H1 (cell line): ENCODE data around the gene NAB1. TPM values are rescaled to one million over a fixed set of nuclear protein-coding genes. Genes with fewer than 3 reads are reported as not detected.

ENCODE experiments used
- CTCF ChIA-PET: fragments of 300-600 bp; sonication (Branson Sonifier 250); formaldehyde crosslinking; loops from one replicate; lab custom pipeline; 2021; ENCODE audit not compliant: partially characterized antibody; lab: Charles Lee
- POLR2A ChIA-PET: fragments of 300-600 bp; sonication (Branson Sonifier 250); formaldehyde crosslinking; loops from one replicate; lab custom pipeline; 2021; ENCODE audit warnings: inconsistent platforms; ENCODE audit not compliant: partially characterized antibody; lab: Charles Lee
- DNase-seq, 2 experiments: peaks; one replicate each; pipeline versions ENCODE4 v3.0.0 to v3.0.0-alpha.2; 2010 to 2022; ENCODE audit warnings: low spot score in 2 of 2, low read depth in 1 of 2, mixed read lengths in 1 of 2
- FAIRE-seq: peaks from 2 replicates; lab custom pipeline; 2011; peaks lifted over from hg19 to GRCh38; lab: Jason Lieb, UNC
- H2AFZ ChIP-seq: 2 replicates; pipeline ENCODE4 v1.8.1; 2012; ENCODE audit warnings: low read length, inconsistent platforms
- H2AK5ac ChIP-seq: 2 replicates; pipeline ENCODE4 v1.6.1; 2013; ENCODE audit warnings: low read depth, low read length
- H2BK120ac ChIP-seq: replicated peaks from 2 replicates; pipeline ENCODE3; 2013; ENCODE audit warnings: low read depth, low read length, inconsistent platforms
- H2BK12ac ChIP-seq: 2 replicates; pipeline ENCODE4 v1.6.1; 2013; ENCODE audit warnings: low read depth, low read length
- H2BK15ac ChIP-seq: 2 replicates; pipeline ENCODE4 v1.6.1; 2013; ENCODE audit warnings: low read length
- H2BK20ac ChIP-seq: 2 replicates; pipeline ENCODE4 v1.6.1; 2013; ENCODE audit warnings: low read length
- H2BK5ac ChIP-seq: 2 replicates; pipeline ENCODE4 v1.6.1; 2013; ENCODE audit warnings: low read depth, low read length
- H3K14ac ChIP-seq: 2 replicates; pipeline ENCODE4 v1.6.1; 2013; ENCODE audit warnings: inconsistent platforms; ENCODE audit not compliant: insufficient read length
- H3K18ac ChIP-seq: 2 replicates; pipeline ENCODE4 v1.6.1; 2013; ENCODE audit warnings: low read length; ENCODE audit errors: extremely low read depth
- H3K23ac ChIP-seq: 2 replicates; pipeline ENCODE4 v1.6.1; 2013; ENCODE audit warnings: inconsistent platforms; ENCODE audit not compliant: insufficient read length
- H3K23me2 ChIP-seq: 2 replicates; pipeline ENCODE4 v1.6.1; 2013; ENCODE audit warnings: low read depth, low read length
- H3K27ac ChIP-seq: 2 replicates; pipeline ENCODE4 v1.6.1; 2011; ENCODE audit warnings: low read depth, low read length, inconsistent platforms
- H3K27me3 ChIP-seq, 4 experiments: replicated peaks in 1 of 4; 1 replicate in 1 of 4; 2 replicates in 3 of 4; pipeline versions ENCODE4 v1.6.1 to v1.8.1; 2011 to 2013; ENCODE audit warnings: low read length in 3 of 4, mild to moderate bottlenecking in 3 of 4, inconsistent platforms in 2 of 4, mixed read lengths in 2 of 4, moderate library complexity in 1 of 4; ENCODE audit not compliant: control insufficient read depth in 3 of 4, insufficient read depth in 3 of 4; ENCODE audit errors: extremely low read depth in 1 of 4
- H3K36me3 ChIP-seq, 4 experiments: 2 replicates each; pipeline versions ENCODE4 v1.6.1 to v1.8.1; 2011 to 2013; ENCODE audit warnings: mild to moderate bottlenecking in 4 of 4, low read length in 3 of 4, moderate library complexity in 2 of 4, control low read depth in 1 of 4, inconsistent platforms in 1 of 4; ENCODE audit not compliant: insufficient read depth in 4 of 4, control insufficient read depth in 2 of 4
- H3K4ac ChIP-seq: replicated peaks from 2 replicates; pipeline ENCODE3; 2013; ENCODE audit warnings: low read length, low read depth, mixed read lengths, inconsistent platforms; ENCODE audit not compliant: insufficient read length
- H3K4me1 ChIP-seq, 4 experiments: replicated peaks in 1 of 4; 1 replicate in 1 of 4; 2 replicates in 3 of 4; pipeline versions ENCODE4 v1.6.1 to v1.8.1; 2011 to 2013; ENCODE audit warnings: low read length in 3 of 4, inconsistent platforms in 2 of 4, mixed read lengths in 1 of 4; ENCODE audit not compliant: insufficient read depth in 4 of 4, control insufficient read depth in 3 of 4
- H3K4me2 ChIP-seq, 2 experiments: 2 replicates each; pipeline versions ENCODE4 v1.6.1 to v1.8.1; 2011 to 2013; ENCODE audit warnings: low read depth in 2 of 2, low read length in 2 of 2, control low read depth in 1 of 2, inconsistent platforms in 1 of 2, mild to moderate bottlenecking in 1 of 2; ENCODE audit not compliant: insufficient read depth in 1 of 2
- H3K4me3 ChIP-seq, 4 experiments: fragments of 200-600, 300-600 bp in 1 of 4; sonication (generic), shearing (Covaris generic), sonication (Bioruptor Twin) in 1 of 4; 2 replicates each; pipeline versions ENCODE4 v1.5.1 to v1.8.1; 2011 to 2016; ENCODE audit warnings: low read length in 4 of 4, low read depth in 3 of 4, control low read depth in 2 of 4, inconsistent platforms in 2 of 4, mild to moderate bottlenecking in 2 of 4, mixed read lengths in 1 of 4, moderate library complexity in 1 of 4; ENCODE audit not compliant: insufficient read depth in 2 of 4; ENCODE audit errors: extremely low read depth in 1 of 4
- H3K56ac ChIP-seq: replicated peaks from 2 replicates; pipeline ENCODE3; 2013; ENCODE audit warnings: low read depth, mild to moderate bottlenecking, mixed read lengths, low read length, inconsistent platforms; ENCODE audit not compliant: insufficient read length
- H3K79me1 ChIP-seq: 2 replicates; pipeline ENCODE4 v1.6.1; 2013; ENCODE audit warnings: low read depth, low read length, control low read depth
- H3K79me2 ChIP-seq, 2 experiments: 2 replicates each; pipeline versions ENCODE4 v1.6.1 to v1.8.1; 2012 to 2013; ENCODE audit warnings: low read length in 2 of 2, mild to moderate bottlenecking in 2 of 2, inconsistent platforms in 1 of 2; ENCODE audit not compliant: insufficient read depth in 2 of 2, control insufficient read depth in 1 of 2
- H3K9ac ChIP-seq, 4 experiments: replicated peaks in 1 of 4; 1 replicate in 1 of 4; 2 replicates in 3 of 4; pipeline versions ENCODE4 v1.6.1 to v1.8.1; 2011 to 2013; ENCODE audit warnings: low read depth in 3 of 4, low read length in 3 of 4, control low read depth in 2 of 4, mild to moderate bottlenecking in 2 of 4, moderate library complexity in 2 of 4, inconsistent platforms in 1 of 4; ENCODE audit errors: extremely low read depth in 1 of 4
- H3K9me3 ChIP-seq, 2 experiments: 2 replicates each; pipeline versions ENCODE4 v1.6.1 to v1.8.1; 2012 to 2013; ENCODE audit warnings: mild to moderate bottlenecking in 2 of 2, moderate library complexity in 2 of 2, control low read depth in 1 of 2, inconsistent platforms in 1 of 2, low read depth in 1 of 2, low read length in 1 of 2, mixed read lengths in 1 of 2; ENCODE audit not compliant: insufficient read depth in 2 of 2
- H4K20me1 ChIP-seq, 2 experiments: replicated peaks in 1 of 2; 2 replicates each; pipeline versions ENCODE3 to v1.8.1; 2011 to 2013; ENCODE audit warnings: inconsistent platforms in 2 of 2, low read length in 2 of 2, mild to moderate bottlenecking in 1 of 2; ENCODE audit not compliant: insufficient read depth in 2 of 2, control insufficient read depth in 1 of 2
- H4K5ac ChIP-seq: 2 replicates; pipeline ENCODE4 v1.6.1; 2013; ENCODE audit warnings: low read length, low read depth, mixed read lengths, inconsistent platforms; ENCODE audit not compliant: insufficient read length
- H4K8ac ChIP-seq: 2 replicates; pipeline ENCODE4 v1.8.0; 2013; ENCODE audit warnings: mild to moderate bottlenecking, moderate library complexity, low read length, inconsistent platforms; ENCODE audit not compliant: insufficient read depth; ENCODE audit errors: extremely low read depth
- H4K91ac ChIP-seq: replicated peaks from 2 replicates; pipeline ENCODE3; 2013; ENCODE audit warnings: low read length, mixed read lengths, inconsistent platforms; ENCODE audit not compliant: insufficient read length
- CHD2 ChIP-seq: IDR thresholded peaks from 2 replicates; pipeline ENCODE4 v1.6.1; 2012; ENCODE audit warnings: low read length, improper control_type of control experiment
- KDM1A ChIP-seq: fragments of 200-600, 300-600 bp; sonication (generic); IDR thresholded peaks from 2 replicates; pipeline ENCODE4 v1.7.1; 2016; ENCODE audit warnings: mild to moderate bottlenecking, low read length, borderline replicate concordance
- KDM4A ChIP-seq: IDR thresholded peaks from one replicate; pipeline ENCODE4 v1.7.1; 2012; ENCODE audit warnings: low read depth, mild to moderate bottlenecking, moderate library complexity, low read length, inconsistent platforms; ENCODE audit not compliant: severe bottlenecking
- SIX5 ChIP-seq: IDR thresholded peaks from 2 replicates; pipeline ENCODE4 v1.6.1; 2011; ENCODE audit warnings: mild to moderate bottlenecking, low read depth, low read length
- SP4 ChIP-seq: IDR thresholded peaks from 2 replicates; pipeline ENCODE4 v1.6.1; 2012; ENCODE audit warnings: low read length, inconsistent platforms
- WGBS, 2 experiments: shearing (Covaris generic) in 1 of 2; methylation state at CpG; one replicate each; pipeline versions ENCODE4 v1.1.6 to v1.1.7; 2013 to 2015; ENCODE audit warnings: low lambda C conversion rate in 2 of 2, mixed read lengths in 2 of 2, inconsistent platforms in 1 of 2, low coverage in 1 of 2, missing lambda C conversion rate in 1 of 2; ENCODE audit not compliant: insufficient replicate concordance in 2 of 2, insufficient coverage in 1 of 2, insufficient read length in 1 of 2; ENCODE audit errors: extremely low coverage in 1 of 2, missing lambda C conversion rate in 1 of 2; 5-methylcytosine and 5-hydroxymethylcytosine counted together
- polyA plus RNA-seq, 7 experiments: library from polyadenylated mRNA; depleted of rRNA in 3 of 7; stranded (reverse) in 5 of 7; unstranded in 2 of 7; fragments of >200 nt in 5 of 7; fragments of 200-250 nt in 2 of 7; gene quantifications; 1 replicate in 5 of 7; 2 replicates in 1 of 7; 4 replicates in 1 of 7; pipeline versions ENCODE4 v1.2.1 to v1.2.3, GENCODE V29; 2011 to 2013; ENCODE audit warnings: missing spikeins in 2 of 7, mixed read lengths in 2 of 7
- total RNA-seq: library from RNA; stranded (reverse); fragmentation: NEBNext Ultra II Directional; extraction: Animal tissue kit (Norgen Biotek cat#: 25700); gene quantifications from 2 replicates; pipeline ENCODE4 v1.2.1, GENCODE V29; 2021
- TF ChIP-seq, protein P1 (sequence below): IDR thresholded peaks from 2 replicates; pipeline ENCODE4 v1.6.1; 2011; ENCODE audit warnings: low read depth, mild to moderate bottlenecking, low read length; ENCODE audit not compliant: insufficient read depth

The NAB1 gene
- total and polyA plus RNA-seq, 2 of the 8 experiments (the other 6 are each of a cell fraction or from before 2014, with no cell fraction given), result 8.5 to 28.6 TPM

DNA sequence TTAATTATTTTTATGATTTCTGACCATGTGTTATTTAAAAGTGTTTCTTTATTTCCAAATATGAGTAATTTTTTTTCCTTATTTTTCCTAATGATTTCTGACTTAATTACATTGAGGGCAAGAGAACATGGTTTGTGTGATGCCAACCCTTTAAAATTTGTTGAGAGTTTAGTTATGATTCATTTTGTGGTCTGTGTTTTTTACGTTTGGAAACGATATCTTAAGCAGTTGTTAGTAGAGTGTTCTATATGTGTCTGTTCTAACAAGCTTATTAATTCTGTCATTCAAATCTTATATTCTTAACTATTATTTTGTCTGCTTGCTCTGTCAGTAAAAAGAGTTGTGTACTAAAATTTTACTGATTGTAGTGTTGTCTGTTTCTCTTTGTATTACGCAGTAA is 15.0 kb downstream of the NAB1 start:
- H3K56ac ChIP-seq, result no peak overlapping the region
- H2BK12ac ChIP-seq, result no peak overlapping the region
- no peak overlapping the region for H3K23ac ChIP-seq
- FAIRE-seq (no peak), DNase-seq (no peak)
- no peak overlapping the region for H3K9ac ChIP-seq
- ChIA-PET POLR2A (no interaction called here), CTCF (interaction anchor here (0.6 to 1.5 kb wide), 2 partner anchors 9 to 119 kb away, joined by 3 read pairs; no protein-coding TSS in a partner anchor)
- H3K9me3 ChIP-seq, result no peaks in the 10 kb centered on the region
- H4K5ac ChIP-seq, result no peak overlapping the region
- H3K4me3 ChIP-seq, result no peak overlapping the region
- no peak overlapping the region for H2AK5ac ChIP-seq
- no peak overlapping the region for H2BK15ac ChIP-seq
- no peaks in the 10 kb centered on the region for H3K36me3 ChIP-seq
- H2AFZ ChIP-seq, result no peak overlapping the region
- 91% methylated on average over 3 of the region's 3 CpGs; no CpG with 5 or more reads in 1 of the 2 experiments for WGBS, 2 experiments
- H3K23me2 ChIP-seq, result no peaks in the 10 kb centered on the region
- no peak overlapping the region for H3K18ac ChIP-seq
- H2BK20ac ChIP-seq, result no peak overlapping the region
- no peaks in the 10 kb centered on the region for H3K27me3 ChIP-seq
- H3K79me1 ChIP-seq, result no peaks in the 10 kb centered on the region
- no peak overlapping the region for H3K4me2 ChIP-seq
- H4K8ac ChIP-seq, result no peak overlapping the region
- peaks cover 0 to 2% of the 10 kb centered on the region in 2 experiments for H4K20me1 ChIP-seq
- H4K91ac ChIP-seq, result no peak overlapping the region
- peaks cover 0 to 12% of the 10 kb centered on the region in 2 experiments; a peak in 2 of 4 replicates for H3K79me2 ChIP-seq
- no peaks in the 10 kb centered on the region for H3K4me1 ChIP-seq
- H2BK5ac ChIP-seq, result no peak overlapping the region
- TF ChIP-seq CHD2 (no peak), SIX5 (no peak), KDM1A (no peak), KDM4A (no peak), SP4 (no peak)
- TF ChIP-seq, protein P1, sequence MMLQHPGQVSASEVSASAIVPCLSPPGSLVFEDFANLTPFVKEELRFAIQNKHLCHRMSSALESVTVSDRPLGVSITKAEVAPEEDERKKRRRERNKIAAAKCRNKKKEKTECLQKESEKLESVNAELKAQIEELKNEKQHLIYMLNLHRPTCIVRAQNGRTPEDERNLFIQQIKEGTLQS, result no peak
- no peak overlapping the region for H3K27ac ChIP-seq
- H2BK120ac ChIP-seq, result no peak overlapping the region
- no peak overlapping the region for H3K4ac ChIP-seq
- no peak overlapping the region for H3K14ac ChIP-seq
